Right hindlimb (tissue), 1 donor: ENCODE measurements around the gene PCDH9.

Experiments used
- DNase-seq: peaks from one replicate; pipeline ENCODE4 v3.0.0-alpha.2; 2018

PCDH9 gene

DNA sequence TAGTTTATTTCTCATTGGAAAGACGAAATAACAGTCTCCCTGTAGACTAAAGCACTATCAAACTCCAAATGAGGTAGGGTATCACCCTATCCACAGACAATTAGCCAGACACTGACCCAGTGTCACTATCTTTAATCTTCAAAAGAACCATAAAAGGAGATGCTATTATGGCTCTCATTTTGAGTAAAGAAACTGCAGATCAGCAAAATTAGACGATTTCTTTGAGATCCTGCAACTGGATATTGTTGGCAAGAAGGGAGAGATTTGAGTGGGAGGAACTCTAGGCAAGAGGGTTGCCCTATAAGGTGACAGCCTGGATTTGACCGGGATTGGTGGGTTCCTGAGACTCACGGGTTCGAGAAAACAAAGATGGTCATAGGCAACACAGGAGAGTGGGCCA, 71.2 kb downstream of the PCDH9 start:
- no peak for DNase-seq

DNA sequence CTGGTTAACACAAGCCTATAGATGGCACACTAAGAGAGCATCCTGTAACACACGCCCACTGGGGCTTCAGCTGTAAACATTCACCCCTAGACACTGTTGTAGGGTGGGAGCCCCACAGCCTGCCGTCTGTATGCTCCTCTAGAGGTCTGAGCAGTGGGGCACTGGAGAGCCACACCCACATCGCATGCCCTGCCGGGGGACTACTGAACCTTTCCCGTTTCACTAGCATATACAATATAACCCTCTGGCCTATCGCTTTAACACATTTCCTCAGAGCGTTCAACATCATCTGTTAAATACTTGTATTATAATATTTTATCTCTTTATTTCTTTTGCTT, 73.4 kb downstream of the PCDH9 start:
- no peak for DNase-seq

DNA sequence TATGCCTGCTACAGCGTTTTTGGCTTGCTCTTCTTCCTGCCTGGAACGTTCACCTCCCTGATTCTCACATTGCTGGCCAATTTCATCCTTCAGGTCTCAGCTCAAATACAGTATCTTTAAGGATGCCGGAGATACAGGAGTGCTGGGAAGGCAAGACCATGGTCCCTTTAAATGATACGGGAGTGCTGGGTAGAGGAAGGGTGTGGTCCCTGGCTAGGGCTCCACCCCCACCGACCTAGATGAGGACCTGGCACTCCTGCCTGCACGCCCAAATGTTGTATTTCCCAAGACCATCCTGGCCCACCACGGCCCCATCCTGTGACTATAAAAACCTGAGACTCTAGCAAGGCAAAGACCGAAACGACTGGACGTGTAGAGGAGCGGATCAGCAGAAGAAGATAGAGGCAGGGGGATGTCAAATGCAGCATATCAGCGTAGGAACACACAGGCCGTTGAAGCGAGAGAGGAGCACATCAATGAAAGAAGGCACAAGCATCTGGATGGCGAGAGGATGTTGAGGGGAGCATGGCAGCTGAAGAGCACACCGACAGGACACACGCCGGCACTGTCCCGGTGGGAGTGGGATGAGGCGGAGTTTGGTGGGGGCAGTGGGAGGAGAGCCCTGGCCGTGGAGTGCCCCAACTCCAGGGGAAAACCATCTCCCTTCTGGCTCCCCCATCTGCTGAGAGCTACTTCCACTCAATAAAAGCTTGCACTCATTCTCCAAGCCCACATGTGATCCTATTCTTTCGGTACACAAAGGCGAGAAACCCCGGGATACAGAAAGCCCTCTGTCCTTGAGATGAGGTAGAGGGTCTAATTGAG, 74.0 kb downstream of the PCDH9 start:
- DNase-seq: no peak

DNA sequence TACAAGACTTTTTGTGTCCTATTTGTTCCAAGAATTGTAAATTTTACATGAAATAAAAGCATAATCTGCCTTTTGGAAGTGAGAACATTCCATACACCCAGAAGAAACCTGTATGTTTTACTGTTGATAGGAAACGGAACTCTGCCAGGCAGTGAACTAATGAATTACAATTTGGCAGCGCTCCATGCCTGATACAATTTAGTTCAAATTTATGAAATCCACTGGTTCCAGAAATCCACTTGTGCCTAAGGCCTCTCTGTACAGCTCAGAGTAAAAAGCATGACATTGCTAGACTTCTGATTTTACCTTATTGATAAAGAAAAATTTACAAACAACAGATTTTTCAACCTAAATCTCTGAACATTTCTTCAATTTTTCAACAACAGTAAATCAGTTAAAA, 78.1 kb downstream of the PCDH9 start:
- DNase-seq: no peak

DNA sequence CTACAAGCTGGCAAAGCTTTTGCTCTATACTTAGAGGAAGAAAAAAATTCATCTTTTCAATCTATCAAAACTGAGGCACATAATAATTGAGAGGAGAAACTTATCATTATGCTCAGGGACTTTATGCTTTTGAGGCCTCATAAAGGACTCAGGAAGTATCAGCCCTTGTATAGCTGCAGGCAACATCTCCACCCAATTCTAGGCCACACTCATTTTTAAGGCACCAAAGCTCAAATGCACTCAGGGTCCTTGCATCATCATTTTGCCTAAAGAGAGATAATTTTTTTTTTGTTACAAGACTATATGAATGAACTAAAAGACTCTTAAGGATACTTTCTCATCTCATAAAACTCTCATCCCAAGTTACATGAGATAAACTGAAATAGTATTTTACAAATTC, 78.5 kb downstream of the PCDH9 start:
- no peak for DNase-seq

DNA sequence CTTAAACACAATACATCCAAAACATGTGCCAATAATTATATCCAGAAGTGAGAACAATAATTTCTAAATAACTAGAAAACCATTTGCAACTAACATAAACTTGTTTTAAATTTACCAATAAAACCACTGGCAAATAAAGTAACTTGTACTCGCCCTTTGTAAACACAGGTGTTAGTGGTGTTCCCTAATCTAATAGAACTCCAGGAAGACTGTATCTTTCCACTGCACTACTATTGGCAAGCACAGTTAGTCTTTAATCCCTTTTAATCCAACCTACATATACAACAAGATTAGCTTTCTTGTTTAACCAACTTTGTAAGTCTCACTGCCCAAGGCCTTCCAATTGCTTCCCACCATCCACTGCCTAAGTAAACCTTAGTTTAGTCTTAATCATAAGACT, 79.5 kb downstream of the PCDH9 start:
- no peak for DNase-seq

DNA sequence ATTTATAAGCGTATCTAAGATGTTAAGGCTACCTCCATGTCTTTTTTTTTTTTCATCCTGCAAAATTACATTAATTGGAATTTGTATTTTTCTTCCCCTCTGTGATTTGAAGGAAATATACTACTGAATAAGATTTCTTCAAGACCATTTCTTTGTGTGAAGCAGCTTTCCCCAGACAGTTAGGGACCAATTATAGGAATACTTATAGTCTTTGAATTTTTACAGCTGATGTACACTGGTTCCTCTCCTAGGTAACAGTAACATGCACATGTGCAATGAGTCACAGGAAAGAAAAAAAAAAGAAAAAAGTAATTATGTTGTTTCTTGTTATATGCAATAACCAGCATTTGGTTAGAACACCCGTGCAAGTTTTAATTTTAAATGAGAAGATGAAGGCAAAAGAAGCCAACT, 82.0 kb downstream of the PCDH9 start:
- DNase-seq: no peak

DNA sequence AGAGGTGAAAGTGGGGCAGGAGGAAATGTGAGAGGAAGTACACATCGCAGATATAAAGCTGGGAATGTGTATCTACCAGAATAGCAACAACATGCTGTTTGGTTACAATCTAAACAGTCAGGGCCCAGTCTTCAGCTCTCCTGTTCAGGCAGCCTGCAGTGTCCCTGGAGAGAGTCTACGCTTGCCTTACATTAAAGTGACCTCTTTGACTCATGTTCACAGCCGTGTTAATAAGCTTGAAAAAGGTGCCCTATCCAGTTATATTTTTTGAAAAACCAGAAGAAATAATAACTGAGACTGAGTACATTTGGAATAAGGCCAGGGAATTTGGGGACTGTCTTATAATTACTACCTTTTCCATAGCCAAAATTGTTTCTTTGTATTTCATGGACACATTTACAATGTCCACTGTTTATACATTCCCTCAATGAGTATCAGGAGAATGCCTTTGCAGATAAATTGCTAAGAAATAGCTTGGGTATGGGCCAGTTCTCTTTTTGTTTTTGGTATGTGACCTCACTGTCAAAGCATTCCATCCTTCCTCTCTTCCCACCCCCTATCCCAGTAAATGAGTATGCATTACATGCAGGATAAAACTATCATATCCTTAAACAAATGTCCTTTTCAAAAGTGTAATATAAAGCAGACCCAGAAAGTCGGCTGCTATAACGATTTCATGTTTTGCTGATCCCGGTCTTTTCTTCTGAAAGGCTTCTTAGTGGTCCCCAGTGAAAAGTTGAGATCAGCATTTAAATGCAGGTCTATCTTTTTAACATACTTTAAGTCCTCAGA, 82.6 kb downstream of the PCDH9 start:
- DNase-seq: peak; percentile 41

DNA sequence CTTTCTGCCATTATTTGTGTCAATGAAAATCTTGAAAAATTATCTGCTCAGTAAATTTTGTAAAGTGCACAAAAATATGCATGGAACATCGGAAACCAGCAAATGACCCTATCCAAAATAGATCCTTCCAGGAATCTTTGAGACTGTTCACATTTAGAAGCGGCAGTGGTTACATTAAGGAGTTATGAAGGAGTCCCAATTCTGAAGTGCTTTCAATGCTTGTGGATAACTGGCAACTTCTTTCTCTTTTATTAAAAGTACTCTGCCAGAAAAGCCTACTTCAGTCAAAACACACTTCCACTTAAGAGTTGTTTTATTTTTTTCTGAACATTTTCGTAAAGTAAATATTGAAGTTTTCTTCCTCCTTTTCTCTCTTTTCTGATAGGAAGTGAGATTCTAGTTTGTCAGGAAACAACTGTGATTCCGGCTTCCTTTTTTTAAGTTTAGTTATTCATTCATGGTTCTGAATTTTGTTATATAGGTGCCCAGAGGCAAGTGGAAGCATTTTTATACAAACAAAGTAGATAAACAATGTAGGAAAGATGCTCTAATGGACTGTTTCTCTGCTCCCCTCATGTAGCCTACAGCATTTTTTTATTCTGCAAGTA, 83.5 kb downstream of the PCDH9 start:
- DNase-seq: no peak

DNA sequence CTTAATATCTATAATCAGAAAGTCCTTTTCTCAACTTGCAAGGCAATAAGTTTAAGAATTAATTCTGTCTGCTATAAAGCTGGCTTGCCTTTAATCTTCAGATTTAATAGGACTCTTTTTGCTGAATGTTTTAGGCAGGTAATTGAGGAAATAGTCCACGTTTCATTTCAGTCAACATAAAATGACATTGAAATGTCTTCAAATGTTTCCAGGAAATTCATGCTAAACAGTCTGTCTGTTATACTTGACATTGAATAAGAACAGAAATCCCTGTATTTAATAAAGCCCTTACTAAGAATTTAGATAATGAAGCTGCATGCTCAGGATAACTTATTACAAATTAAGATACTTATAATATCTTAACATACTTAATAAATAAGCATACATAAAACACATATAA, 84.2 kb downstream of the PCDH9 start:
- DNase-seq: no peak

DNA sequence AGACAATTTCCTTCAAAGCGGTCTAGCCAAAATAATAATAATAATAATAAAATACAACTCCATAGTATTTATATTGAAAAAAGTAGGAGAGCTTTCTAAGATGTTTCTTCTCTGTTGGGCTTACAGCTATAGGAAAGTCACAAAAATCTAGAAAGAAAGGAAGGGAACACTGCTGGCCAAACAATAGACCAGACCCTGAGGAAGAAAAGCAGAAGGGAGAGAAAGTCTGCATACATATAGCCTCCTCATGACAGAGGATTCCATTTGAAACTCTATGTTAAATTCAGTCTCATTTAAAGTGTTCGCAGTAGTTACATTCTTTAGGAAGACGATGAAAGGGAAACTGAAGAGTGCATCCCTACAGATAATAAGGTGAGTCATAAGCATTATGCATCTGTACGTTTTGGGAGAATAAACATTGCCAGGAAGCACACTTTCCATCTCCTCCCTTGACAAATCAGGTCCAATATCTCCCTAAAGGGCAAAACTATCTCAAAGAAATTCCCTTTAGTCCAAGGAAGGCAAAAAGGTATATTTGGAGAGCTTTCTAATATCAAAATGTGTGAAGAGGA, 86.5 kb downstream of the PCDH9 start:
- DNase-seq: no peak

DNA sequence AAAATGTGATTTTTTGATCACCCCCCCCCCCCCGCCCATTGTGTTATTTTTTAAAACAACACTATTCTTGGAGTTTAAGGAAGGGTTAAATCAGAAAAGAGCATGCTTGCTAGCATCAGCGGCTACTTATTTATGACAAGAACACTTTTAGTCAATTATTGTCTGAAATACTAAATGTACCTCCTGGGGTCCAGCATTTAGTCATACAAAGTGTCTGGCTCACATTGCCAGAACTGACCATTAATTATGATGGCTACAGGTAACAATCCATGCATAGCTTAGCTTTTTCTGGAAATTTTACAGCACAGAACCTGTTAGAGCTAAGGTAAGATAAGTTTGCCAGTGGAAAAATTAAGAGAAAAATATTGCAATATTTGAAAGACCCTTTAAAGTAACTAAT, 90.1 kb downstream of the PCDH9 start:
- DNase-seq: no peak

DNA sequence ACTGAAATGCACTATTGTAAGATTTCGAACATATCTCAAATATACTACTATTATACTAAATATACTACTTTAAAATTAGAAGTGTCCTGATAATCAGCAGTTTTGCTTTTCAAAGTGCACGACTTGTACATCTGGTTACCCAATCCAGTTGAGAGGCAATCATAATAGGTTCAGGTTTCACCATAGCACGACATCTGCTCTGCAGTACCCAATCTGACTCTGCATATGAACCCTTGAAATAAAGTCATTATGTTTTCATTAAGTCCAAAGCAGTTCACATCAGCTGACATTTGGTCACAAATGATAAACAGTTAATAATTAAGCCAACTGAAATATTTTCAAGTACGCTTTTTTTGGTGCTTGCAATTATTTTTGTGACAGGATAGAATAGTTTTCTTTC, 90.6 kb downstream of the PCDH9 start:
- DNase-seq: no peak

DNA sequence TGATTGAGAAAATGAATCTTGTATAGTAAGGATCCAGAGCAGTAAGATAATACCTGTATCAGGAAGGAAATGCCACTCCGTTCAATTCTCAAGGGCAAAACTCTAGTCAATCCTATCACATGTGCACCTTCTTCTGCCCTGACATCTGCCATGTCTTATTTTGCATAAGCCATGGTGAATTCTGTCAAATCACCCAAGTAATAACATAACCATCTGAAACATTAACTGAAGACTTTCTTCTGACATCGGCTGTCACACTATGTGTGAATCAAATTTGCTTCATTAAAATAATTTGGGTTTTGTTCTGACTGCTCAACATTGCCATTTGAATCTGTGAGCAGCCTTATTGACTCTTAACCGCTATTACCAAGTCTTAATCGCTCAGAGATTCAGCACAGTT, 91.2 kb downstream of the PCDH9 start:
- no peak for DNase-seq

DNA sequence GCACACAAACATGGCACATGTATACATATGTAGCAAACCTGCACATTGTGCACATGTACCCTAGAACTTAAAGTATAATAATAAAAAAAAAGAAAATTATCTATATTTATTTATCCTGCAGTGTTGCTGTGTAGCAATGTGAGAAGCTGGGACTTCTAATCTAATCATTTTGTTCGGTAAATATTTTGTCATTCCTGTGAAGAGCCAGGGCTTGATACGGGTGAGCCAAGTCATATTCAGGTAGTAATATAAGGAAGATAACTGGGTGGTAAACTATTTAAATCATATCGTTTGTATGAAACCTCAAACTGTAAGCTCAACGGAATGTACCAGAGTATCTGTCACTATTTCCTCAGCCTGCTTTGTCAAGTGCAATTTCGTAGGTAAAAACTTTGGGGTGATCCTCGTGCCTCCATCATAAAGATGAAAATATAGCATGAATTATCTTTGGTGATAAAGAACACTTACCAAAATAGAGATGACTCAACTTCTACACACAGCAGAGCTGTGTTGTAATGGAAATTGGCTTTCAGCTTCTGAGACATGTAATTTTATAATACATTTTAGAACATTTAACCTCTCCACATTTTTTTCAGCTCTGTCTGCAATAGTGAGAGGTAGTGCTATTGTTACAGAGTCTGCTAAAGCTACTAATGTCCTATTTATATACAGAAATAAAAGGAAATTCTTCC, 92.9 kb downstream of the PCDH9 start:
- no peak for DNase-seq

DNA sequence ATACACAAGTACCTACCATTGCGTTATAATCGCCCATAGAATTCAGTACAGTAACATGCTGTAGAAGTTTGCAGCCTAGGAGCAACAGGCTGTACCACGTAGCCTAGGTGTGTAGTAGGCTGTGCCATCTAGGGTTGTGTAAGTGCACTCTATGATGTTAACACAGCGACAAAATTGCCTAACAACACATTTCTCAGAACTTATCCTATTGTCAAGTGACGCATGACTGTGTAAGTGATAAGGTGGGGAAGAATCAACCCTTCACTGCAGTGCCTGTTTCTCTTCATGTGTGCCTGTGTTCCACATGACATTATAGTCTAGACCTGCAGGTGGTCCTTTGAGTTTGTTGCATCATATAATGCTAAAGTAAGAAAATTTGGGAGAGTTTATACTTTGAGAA, 94.0 kb downstream of the PCDH9 start:
- no peak for DNase-seq

DNA sequence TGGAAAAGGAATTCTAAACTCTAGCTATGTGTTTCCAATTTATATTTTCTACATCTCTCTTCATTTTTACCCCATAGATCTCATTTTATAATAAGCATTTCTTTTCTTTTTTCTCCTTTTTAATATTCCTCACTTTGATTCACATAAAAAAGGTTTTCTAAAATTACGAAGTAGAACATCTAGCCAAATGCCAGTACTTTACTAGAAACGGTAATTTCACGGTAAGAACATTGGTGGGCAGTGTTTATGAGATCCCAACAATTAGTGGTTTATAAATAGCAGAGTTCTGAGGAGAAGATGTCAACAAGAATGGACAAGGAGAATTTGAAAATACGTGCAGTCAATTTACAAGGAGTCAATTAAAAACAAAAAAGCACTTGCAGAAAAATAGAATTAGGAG, 94.8 kb downstream of the PCDH9 start:
- no peak for DNase-seq

DNA sequence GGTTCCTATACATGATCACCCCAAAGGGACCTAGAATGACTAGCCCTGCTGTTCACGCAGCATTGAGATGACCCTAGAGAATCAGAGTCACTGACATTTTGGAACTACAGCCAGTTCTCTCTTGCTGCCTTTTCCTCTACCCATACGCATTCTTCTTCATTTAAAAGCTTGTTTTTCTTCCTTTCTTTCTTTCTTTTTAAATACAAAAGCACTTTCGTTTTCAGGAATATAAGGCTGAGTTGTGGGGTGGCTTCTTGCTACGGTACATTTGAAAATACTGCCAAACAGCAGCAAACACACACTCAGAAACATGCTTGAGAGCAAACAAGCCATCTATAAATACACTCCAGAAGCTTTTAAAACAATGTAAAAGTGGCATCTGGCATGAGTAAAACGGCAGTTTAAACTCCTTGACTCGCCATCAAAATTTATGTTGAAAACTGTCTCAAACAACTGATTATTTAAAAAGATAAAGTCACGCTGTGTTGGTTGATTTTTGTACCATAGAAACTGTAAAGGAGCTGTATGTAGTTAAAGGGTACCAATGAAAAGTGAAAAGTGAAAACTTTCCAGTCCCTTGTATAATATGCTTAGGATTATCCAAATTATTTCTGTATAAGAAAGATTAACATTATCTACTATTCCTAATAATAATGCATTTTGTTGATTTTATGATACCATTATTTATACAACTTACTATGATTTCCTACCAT, 95.6 kb downstream of the PCDH9 start:
- no peak for DNase-seq

DNA sequence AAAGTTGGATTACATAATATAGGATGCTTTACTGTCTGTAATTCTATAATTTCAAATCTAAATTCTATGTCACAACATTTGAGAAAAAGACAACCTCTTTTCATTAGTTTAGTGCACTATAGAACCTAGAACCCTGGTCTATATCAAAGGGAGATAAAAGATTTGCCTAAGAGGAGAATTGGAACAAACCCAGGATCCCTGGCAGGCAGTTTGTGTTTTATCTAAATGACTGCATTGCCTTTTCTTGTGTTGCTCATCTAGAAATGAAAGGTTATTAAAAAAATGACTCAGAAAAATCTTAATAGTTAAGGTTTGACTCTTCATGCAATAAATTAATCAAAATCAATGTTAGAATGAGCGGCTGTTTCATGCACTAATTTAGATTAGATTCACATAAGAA, 96.7 kb downstream of the PCDH9 start:
- no peak for DNase-seq

DNA sequence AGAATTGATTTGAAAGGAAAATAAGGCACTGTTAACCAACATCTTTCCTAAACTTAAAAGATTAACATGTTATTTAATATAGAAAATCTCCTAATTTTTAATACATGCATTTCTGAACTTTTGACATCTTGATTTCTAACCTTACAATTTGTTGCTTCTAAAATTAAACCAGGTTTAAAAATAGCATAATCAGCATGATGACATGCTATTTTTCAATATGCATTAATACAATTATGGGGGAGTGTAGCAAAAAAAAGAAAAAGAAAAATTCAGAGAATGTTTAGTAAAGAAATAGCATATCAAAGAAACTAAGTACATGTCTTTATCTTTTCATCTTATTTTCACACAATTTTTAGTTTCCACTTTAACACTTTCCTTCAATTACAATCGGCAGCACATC, 98.7 kb downstream of the PCDH9 start:
- DNase-seq: no peak

DNA sequence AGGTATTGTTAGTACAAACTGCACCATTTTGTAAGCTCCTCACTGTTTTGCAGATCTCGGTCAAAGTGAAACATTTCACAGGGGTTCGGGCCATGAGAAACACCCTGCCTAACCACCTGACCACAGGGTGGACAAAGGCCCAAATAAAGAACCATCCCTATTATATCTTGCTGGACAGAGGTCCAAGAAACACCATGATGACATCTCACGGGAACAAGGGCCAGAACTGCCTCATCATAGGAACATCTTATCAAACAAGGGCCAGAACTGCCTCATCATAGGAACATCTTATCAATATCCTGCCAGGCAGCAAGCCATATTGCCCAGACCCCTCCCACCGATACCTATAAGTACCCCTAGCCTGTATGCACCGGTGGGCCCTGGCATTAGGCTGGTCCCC, 99.7 kb downstream of the PCDH9 start:
- DNase-seq: no peak

DNA sequence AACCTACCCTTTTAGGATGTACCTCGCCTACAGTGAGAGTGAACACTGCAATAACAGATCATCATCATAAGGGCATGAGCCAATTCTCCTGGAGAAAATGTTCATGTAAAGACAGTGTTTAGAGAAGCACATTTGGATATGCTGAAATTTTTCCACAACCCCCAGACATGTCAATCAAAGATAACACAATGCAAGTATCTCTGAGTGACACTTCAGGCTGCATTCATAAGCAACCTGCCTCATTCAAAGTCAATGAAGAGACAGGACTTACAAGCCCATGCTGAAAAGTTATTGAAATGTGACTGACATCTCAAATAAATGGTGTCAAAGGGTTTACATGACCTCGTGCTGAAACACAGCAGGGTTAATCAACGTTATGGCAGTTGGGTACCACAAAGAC, 102.0 kb downstream of the PCDH9 start:
- no peak for DNase-seq

DNA sequence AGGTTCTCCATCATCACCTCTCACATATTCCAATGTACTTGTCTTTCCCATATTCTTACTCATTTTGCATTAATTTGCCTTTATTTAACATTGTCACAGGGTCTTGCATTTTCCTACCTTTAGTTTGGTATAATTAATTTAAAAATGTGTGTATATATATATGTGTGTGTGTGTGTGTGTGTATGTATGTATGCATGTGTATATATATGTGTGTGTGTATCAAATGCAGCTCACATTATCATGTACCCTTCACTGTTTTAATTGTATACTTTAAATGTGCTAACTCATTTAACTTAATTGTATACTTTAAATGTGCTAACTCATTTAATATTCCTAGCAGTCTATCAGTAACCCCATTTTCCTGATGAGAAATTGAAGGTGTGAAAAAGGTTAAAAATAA, 104.5 kb downstream of the PCDH9 start:
- DNase-seq: no peak
